Suprapubic skin (tissue), 4 donors: ENCODE data around the gene SLC39A3. TPM values are rescaled to one million over a fixed set of nuclear protein-coding genes. Genes with fewer than 3 reads are reported as not detected.

Experiments
- DNase-seq, 2 donors: peaks; one replicate each; pipeline ENCODE4 v3.0.0-alpha.2; 2019; ENCODE audit warnings: low spot score in 2 of 2
- H3K27ac ChIP-seq: fragments of 200-600 bp; sonication (generic); one replicate; pipeline ENCODE4 v1.5.1; 2019
- H3K27me3 ChIP-seq: fragments of 200-600 bp; sonication (generic); one replicate; pipeline ENCODE4 v1.5.1; 2019
- H3K36me3 ChIP-seq: fragments of 200-600 bp; sonication (generic); one replicate; pipeline ENCODE4 v1.5.1; 2019
- H3K4me1 ChIP-seq: fragments of 200-600 bp; sonication (generic); one replicate; pipeline ENCODE4 v1.5.1; 2019
- H3K4me3 ChIP-seq: fragments of 200-600 bp; sonication (generic); one replicate; pipeline ENCODE4 v1.5.1; 2019; ENCODE audit warnings: mild to moderate bottlenecking
- H3K9me3 ChIP-seq: fragments of 200-600 bp; sonication (generic); one replicate; pipeline ENCODE4 v1.5.1; 2019
- CTCF ChIP-seq, 2 donors: fragments of 200-600 bp in 1 of 2; fragments of 450-650 bp in 1 of 2; sonication (generic) in 1 of 2; IDR thresholded peaks; one replicate each; pipeline ENCODE4 v1.5.1; 2016 to 2019; ENCODE audit warnings: antibody characterized with exemption in 2 of 2, mild to moderate bottlenecking in 1 of 2, moderate library complexity in 1 of 2
- EP300 ChIP-seq: sonication (generic); formaldehyde crosslinking; IDR thresholded peaks from one replicate; pipeline ENCODE4 v1.6.1; 2017; ENCODE audit warnings: antibody characterized with exemption
- POLR2A ChIP-seq, 2 donors: fragments of 450-650 bp; IDR thresholded peaks; one replicate each; pipeline ENCODE4 v1.6.1; 2017; ENCODE audit warnings: antibody characterized with exemption in 2 of 2, mild to moderate bottlenecking in 2 of 2, moderate library complexity in 2 of 2
- POLR2AphosphoS5 ChIP-seq, 3 donors: sonication (generic); formaldehyde crosslinking; IDR thresholded peaks; one replicate each; pipeline ENCODE4 v1.6.1; 2017; ENCODE audit warnings: antibody characterized with exemption in 3 of 3
- WGBS: methylation state at CpG from one replicate; pipeline ENCODE4 v1.1.5; 2018; 5-methylcytosine and 5-hydroxymethylcytosine counted together
- total RNA-seq, 4 donors: library from RNA; depleted of rRNA; stranded (reverse); fragments of >200 nt; gene quantifications; one replicate each; pipeline ENCODE4 v1.1.0, GENCODE V29; 2016

Gene SLC39A3
- total RNA-seq, 4 donors from 2014 or later: 8.0 to 31.1 (median 23.0) TPM

GRCh38 chr19:2770055-2771013 is 30.5 kb upstream of the SLC39A3 start:
- DNase-seq: no peak
- peaks cover 16% of the 10 kb centered on the region for H3K4me1 ChIP-seq
- WGBS: 74% methylated on average over 29 of the region's 40 CpGs
- H3K36me3 ChIP-seq: peaks cover 37% of the 10 kb centered on the region
- no peak overlapping the region for H3K4me3 ChIP-seq
- no peaks in the 10 kb centered on the region for H3K27me3 ChIP-seq
- H3K27ac ChIP-seq: no peak overlapping the region
- no peak for TF ChIP-seq EP300
- no peak for TF ChIP-seq CTCF (IDR thresholded peaks at IDR 0.05)
- TF ChIP-seq POLR2A (IDR thresholded peaks at IDR 0.05): no peak
- no peak for TF ChIP-seq POLR2AphosphoS5 (IDR thresholded peaks at IDR 0.05)
- H3K9me3 ChIP-seq: no peaks in the 10 kb centered on the region

- WGBS: 92% methylated on average over 7 of the region's 8 CpGs
- Histone ChIP-seq H3K27ac (no peak overlapping the region), H3K36me3 (peaks cover 48% of the 10 kb centered on the region)
These were observed 29.4 kb upstream of the SLC39A3 start for GRCh38 chr19:2769218-2769617.

GRCh38 chr19:2768365-2769132 is 28.7 kb upstream of the SLC39A3 start:
- WGBS: 90% methylated on average over 22 of the region's 29 CpGs

More at GRCh38 chr19:2769218-2769617, 29.4 kb upstream of the SLC39A3 start:
- peaks cover 8% of the 10 kb centered on the region for H3K4me1 ChIP-seq
- H3K9me3 ChIP-seq: no peaks in the 10 kb centered on the region
- H3K27me3 ChIP-seq: no peaks in the 10 kb centered on the region
- no peak overlapping the region for H3K4me3 ChIP-seq
- DNase-seq: no peak
- TF ChIP-seq POLR2AphosphoS5 (IDR thresholded peaks at IDR 0.05) (no peak), POLR2A (IDR thresholded peaks at IDR 0.05) (no peak), EP300 (no peak), CTCF (IDR thresholded peaks at IDR 0.05) (no peak)

GRCh38 chr19:2767688-2768087 is 27.9 kb upstream of the SLC39A3 start:
- TF ChIP-seq POLR2A (IDR thresholded peaks at IDR 0.05) (no peak), EP300 (no peak), CTCF (IDR thresholded peaks at IDR 0.05) (no peak), POLR2AphosphoS5 (IDR thresholded peaks at IDR 0.05) (no peak)
- Histone ChIP-seq H3K9me3 (no peaks in the 10 kb centered on the region), H3K4me1 (peaks cover 8% of the 10 kb centered on the region), H3K36me3 (peaks cover 62% of the 10 kb centered on the region), H3K27ac (no peak overlapping the region), H3K4me3 (no peak overlapping the region), H3K27me3 (no peaks in the 10 kb centered on the region)
- WGBS: 90% methylated on average over 8 of the region's 19 CpGs
- no peak for DNase-seq

More at GRCh38 chr19:2768365-2769132, 28.7 kb upstream of the SLC39A3 start:
- DNase-seq: no peak
- peaks cover 8% of the 10 kb centered on the region for H3K4me1 ChIP-seq
- H3K27ac ChIP-seq: no peak overlapping the region
- H3K9me3 ChIP-seq: no peaks in the 10 kb centered on the region
- peaks cover 54% of the 10 kb centered on the region for H3K36me3 ChIP-seq
- no peaks in the 10 kb centered on the region for H3K27me3 ChIP-seq
- TF ChIP-seq EP300: no peak
- TF ChIP-seq POLR2A (IDR thresholded peaks at IDR 0.05): no peak
- no peak for TF ChIP-seq POLR2AphosphoS5 (IDR thresholded peaks at IDR 0.05)
- no peak for TF ChIP-seq CTCF (IDR thresholded peaks at IDR 0.05)
- H3K4me3 ChIP-seq: no peak overlapping the region
